IPS-20b (cell line): ENCODE data around the gene TMPRSS6.
A peak's percentile ranks its signal among the peaks of the same experiment; 100 is the strongest.

Experiments used
- H3K27ac ChIP-seq: one replicate; pipeline ENCODE4 v1.5.1; 2013; ENCODE audit warnings: low read length
- H3K27me3 ChIP-seq: 2 replicates; pipeline ENCODE4 v1.6.1; 2013; ENCODE audit warnings: mild to moderate bottlenecking, low read length, inconsistent platforms; ENCODE audit not compliant: insufficient read depth
- H3K36me3 ChIP-seq: 2 replicates; pipeline ENCODE4 v1.6.1; 2013; ENCODE audit warnings: low read depth, mild to moderate bottlenecking, inconsistent platforms, low read length, moderate library complexity; ENCODE audit not compliant: insufficient read depth
- H3K4me1 ChIP-seq: 2 replicates; pipeline ENCODE4 v1.6.1; 2013; ENCODE audit warnings: mild to moderate bottlenecking, control low read depth, inconsistent platforms, low read length, moderate library complexity; ENCODE audit not compliant: insufficient read depth
- H3K4me3 ChIP-seq: 2 replicates; pipeline ENCODE4 v1.5.1; 2013; ENCODE audit warnings: mild to moderate bottlenecking, low read length, inconsistent platforms
- H3K9ac ChIP-seq: 2 replicates; pipeline ENCODE4 v1.6.1; 2013; ENCODE audit warnings: low read depth, mild to moderate bottlenecking, inconsistent platforms, low read length, moderate library complexity
- H3K9me3 ChIP-seq: 2 replicates; pipeline ENCODE4 v1.6.1; 2013; ENCODE audit warnings: mild to moderate bottlenecking, low read depth, low read length, inconsistent platforms; ENCODE audit not compliant: insufficient read depth

The TMPRSS6 gene

DNA sequence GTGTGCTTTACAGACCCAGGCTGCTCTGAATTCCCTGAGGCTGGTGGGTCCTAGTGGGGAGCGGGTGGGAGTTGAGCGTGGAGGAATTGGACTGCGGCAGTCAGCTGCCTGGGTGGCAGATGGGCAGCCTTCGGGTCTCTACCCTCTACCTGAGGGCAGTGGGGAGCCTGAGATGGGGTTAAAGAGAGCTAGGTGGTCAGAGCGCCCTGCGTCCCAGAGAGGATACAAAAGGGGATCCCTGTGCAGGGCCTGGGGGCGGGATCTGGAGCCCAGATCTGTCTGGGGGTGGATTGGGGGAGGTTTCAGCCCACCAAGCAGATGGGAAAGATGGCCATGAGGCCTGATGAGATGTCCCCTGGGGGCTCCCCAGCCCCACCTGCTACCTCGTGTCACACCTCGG, 39.8 kb downstream of the TMPRSS6 start:
- H3K9me3 ChIP-seq: no peaks in the 10 kb centered on the region
- H3K27me3 ChIP-seq: peaks cover 95% of the 10 kb centered on the region
- H3K9ac ChIP-seq: no peak overlapping the region
- H3K36me3 ChIP-seq: no peaks in the 10 kb centered on the region
- no peaks in the 10 kb centered on the region for H3K4me1 ChIP-seq
- H3K4me3 ChIP-seq: no peak overlapping the region
- no peak overlapping the region for H3K27ac ChIP-seq

DNA sequence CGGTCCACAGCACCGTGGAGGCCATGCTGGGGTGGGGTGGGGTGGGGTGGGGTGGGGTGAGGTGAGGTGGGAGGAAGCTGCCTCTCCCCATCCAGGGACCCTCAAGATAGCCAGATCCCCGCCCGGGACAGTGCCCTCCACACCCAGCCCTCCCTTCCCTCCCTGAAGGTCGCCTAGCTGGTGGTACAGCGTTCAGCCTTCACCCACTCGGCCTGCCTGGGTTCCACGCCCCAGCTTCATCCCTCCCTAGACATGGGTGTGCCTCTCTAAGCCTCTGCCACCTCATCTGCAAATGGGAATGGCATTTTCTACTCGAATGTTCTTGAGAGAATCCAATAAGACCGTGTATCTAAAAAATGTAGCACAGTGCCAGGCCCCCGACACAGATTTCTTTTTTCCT, 40.2 kb downstream of the TMPRSS6 start:
- Histone ChIP-seq H3K36me3 (no peaks in the 10 kb centered on the region), H3K9ac (no peak overlapping the region), H3K4me3 (peak overlapping the region; percentile 58; the same call in 1 of the 2 replicates), H3K27me3 (peaks cover 95% of the 10 kb centered on the region), H3K9me3 (no peaks in the 10 kb centered on the region), H3K4me1 (no peaks in the 10 kb centered on the region), H3K27ac (no peak overlapping the region)

DNA sequence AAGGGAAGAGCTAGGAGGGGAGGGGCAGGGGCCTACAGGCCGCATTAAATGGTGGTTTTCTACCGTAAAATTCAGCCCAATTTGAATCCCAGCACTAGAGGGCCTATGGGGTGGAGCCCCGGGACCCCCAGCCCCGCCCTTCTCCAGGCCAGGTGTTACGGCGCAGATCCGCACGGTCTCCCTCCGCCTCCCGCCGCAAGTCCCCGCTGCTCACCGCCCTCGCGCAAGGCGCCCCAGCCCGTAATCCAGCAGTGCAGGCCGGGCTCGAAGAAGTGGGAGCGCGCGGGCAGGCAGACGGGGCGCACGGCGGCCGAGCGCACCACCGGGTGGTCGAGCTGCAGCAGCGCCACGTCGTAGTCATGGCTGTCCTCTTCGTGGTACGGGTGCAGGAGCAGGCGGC, 40.7 kb downstream of the TMPRSS6 start:
- no peak overlapping the region for H3K27ac ChIP-seq
- no peaks in the 10 kb centered on the region for H3K4me1 ChIP-seq
- H3K27me3 ChIP-seq: peaks cover 95% of the 10 kb centered on the region
- no peaks in the 10 kb centered on the region for H3K9me3 ChIP-seq
- H3K36me3 ChIP-seq: no peaks in the 10 kb centered on the region
- H3K9ac ChIP-seq: no peak overlapping the region; the same call in none of the 2 replicates
- peak overlapping the region; percentile 58; the same call in 1 of the 2 replicates for H3K4me3 ChIP-seq

DNA sequence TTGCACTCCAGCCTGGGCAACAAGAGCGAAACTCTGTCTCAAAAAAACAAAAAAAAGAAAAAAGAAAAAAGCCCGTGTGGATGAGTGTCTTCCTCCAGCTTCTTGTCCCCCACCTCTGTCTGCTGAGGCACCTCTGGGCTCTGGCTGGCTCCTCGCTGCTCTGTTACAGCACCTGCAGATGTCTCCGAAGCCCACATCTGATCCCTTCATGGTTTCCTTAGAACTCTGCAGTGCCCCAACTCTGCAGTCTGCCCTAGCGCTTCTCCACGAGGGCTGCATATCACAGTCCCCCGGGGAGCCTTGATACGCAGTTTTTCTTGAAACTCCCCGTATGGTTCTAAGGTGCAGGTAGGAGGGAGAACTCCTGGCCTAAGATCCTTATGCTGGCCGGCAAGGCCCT, 42.1 kb downstream of the TMPRSS6 start:
- no peak overlapping the region for H3K9ac ChIP-seq
- no peaks in the 10 kb centered on the region for H3K9me3 ChIP-seq
- H3K36me3 ChIP-seq: no peaks in the 10 kb centered on the region
- H3K27ac ChIP-seq: no peak overlapping the region
- no peak overlapping the region for H3K4me3 ChIP-seq
- H3K4me1 ChIP-seq: no peaks in the 10 kb centered on the region; the same call in 1 of the 2 replicates
- H3K27me3 ChIP-seq: peaks cover 85% of the 10 kb centered on the region

DNA sequence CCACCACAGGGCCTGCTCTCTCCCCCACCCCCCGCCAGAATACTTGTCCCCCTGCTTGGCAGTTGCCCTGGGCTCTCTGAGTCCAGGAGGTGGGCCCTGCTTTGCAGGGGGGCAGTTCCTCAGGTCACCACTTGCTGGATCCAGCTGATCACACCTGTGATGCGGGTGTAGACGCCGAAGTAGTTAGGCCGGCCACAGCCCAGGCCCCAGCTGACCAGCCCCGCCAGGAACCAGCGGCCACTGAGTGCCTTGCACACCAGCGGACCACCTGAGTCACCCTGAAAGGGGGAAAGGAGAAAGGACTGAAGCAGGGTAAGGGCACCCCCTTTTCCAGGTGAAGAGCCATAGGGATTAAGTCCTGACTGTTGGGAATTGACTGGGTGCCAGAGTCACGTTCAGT, 43.6 kb downstream of the TMPRSS6 start:
- peaks cover 72% of the 10 kb centered on the region for H3K27me3 ChIP-seq
- no peaks in the 10 kb centered on the region; the same call in 1 of the 2 replicates for H3K4me1 ChIP-seq
- no peak overlapping the region for H3K27ac ChIP-seq
- no peak overlapping the region for H3K9ac ChIP-seq
- H3K36me3 ChIP-seq: no peaks in the 10 kb centered on the region
- H3K9me3 ChIP-seq: no peaks in the 10 kb centered on the region
- H3K4me3 ChIP-seq: no peak overlapping the region

DNA sequence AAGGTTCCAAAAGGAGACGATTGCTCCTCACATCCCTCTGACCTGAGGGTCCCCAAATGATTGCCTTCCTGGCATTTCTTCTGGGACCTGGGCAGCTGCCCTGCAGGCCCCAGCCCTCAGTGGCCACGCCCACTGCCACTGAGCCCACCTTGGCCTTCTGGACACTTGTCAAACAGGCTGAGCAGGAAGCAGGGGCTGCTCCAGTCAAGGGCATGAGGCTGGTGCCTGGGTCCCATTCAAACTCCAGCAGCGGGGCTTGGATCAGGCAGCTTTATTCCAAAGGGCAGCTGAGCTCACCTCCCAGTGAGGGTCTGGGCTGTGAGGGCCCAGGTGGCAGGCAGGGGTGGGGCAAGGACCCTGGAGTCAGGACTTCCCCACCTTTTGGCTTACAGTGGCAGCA, 44.3 kb downstream of the TMPRSS6 start:
- H3K9ac ChIP-seq: no peak overlapping the region
- H3K27me3 ChIP-seq: peaks cover 64% of the 10 kb centered on the region

DNA sequence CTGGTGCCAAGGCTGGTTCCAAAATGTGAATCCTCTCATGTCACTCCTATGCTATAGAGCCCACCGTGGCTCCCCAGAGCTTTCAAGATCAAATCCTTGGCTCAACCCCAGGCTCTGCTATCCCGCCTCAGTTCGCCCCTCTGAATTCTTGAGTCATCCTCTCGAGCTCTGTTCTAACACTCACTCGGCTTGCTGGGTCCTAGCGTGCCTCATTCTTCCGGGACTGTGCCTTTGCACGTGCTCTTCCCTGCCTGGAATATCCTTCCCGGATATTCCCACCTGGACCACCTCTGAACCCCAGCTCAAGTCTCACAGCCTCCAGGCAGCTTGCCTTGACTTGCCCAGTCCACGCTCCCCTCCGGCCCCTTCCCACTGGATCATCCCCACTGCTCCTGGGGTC, 45.0 kb downstream of the TMPRSS6 start:
- no peak overlapping the region for H3K27ac ChIP-seq
- H3K4me1 ChIP-seq: no peaks in the 10 kb centered on the region; the same call in 1 of the 2 replicates
- peaks cover 58% of the 10 kb centered on the region for H3K27me3 ChIP-seq
- H3K4me3 ChIP-seq: no peak overlapping the region
- peaks cover 4% of the 10 kb centered on the region; the same call in 1 of the 2 replicates for H3K36me3 ChIP-seq
- H3K9me3 ChIP-seq: no peaks in the 10 kb centered on the region
- no peak overlapping the region for H3K9ac ChIP-seq

More for the DNA sequence above, 44.3 kb downstream of the TMPRSS6 start:
- Histone ChIP-seq H3K27ac (no peak overlapping the region), H3K4me1 (no peaks in the 10 kb centered on the region; the same call in 1 of the 2 replicates), H3K4me3 (no peak overlapping the region), H3K36me3 (no peaks in the 10 kb centered on the region), H3K9me3 (no peaks in the 10 kb centered on the region)

DNA sequence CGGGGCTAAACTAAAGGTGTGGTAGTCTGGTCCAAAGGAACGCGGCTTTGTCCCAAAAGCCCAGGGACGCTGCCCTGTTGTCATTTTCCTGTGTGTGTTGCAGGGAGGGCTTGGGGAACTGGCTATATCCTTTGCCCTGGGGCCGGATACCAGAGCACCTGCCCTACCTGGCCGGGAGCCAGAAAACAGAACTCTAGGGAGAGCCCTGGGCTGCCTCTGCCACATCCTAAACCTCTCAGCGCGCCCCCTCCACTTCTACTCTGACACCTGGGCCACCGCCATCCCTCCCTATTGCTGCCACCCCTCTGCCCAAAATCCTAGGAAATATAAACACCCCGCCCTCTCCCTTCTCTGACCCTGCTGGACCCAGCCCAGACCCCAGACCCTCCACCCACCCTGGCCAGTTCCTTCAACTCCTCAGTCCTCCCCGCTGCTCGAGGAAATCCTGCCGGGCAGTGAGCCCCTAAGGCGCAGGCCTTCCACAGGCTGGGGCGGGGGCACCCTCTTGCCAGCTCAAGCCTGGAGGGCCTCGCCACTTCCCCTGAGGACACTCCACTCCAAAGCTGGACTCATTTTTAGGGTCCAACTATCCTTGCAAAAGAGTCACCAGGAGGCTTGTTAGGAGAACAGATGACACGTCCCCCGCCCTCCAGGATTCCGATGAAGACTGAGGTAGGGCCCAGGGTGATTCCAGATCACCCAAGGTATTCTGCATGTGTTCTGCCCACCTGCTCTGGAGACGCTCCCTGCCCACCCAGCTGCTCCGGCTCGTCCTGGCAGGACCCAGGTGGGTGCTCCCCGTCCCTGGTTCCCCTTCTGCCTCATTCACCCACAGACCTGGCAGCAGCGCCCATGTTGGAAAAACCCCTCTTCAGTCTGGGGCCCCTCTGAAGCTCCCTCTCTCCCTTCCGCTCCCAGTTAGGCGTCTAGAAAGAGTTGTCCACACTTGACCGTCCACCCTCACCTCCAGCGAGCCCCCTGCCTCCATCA, 45.8 kb downstream of the TMPRSS6 start:
- H3K9ac ChIP-seq: no peak overlapping the region
- no peaks in the 10 kb centered on the region; the same call in 1 of the 2 replicates for H3K4me1 ChIP-seq
- no peaks in the 10 kb centered on the region for H3K9me3 ChIP-seq
- H3K4me3 ChIP-seq: no peak overlapping the region
- peaks cover 49% of the 10 kb centered on the region for H3K27me3 ChIP-seq
- peaks cover 8% of the 10 kb centered on the region; the same call in 1 of the 2 replicates for H3K36me3 ChIP-seq
- H3K27ac ChIP-seq: no peak overlapping the region

DNA sequence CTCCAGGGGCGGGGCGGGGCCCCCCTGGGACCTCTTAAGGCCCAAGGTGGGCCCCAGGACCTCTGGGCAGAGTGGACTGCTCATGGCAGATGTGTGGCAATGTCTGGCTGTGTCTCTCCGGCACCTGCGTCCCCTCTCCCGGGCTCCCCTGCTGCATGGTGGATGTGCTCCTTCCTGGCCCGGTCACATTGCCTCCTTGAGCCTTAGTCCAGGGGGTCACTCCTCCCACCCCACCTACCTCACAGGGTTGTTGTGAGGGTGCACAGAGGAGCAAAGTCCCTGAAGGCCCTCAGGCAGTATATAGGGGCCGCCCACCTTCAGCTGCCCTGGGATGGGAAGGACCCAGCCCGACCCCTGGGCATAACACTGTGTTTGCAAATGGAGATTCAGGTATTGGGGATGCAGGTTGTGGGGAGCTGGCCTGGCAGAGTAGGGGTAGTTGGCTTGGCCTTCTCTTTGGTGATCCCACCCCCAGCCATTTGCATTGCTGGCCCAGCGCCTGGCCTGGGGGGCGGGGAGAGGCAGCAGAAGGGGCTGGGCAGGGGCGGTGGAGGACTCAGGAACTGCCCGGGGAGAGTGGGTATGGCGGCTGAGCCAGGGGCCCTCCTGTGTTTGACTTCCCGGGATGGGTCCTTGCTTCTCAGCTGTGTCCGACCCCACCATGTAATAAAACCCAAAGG, 46.7 kb downstream of the TMPRSS6 start:
- Histone ChIP-seq H3K4me1 (no peaks in the 10 kb centered on the region; the same call in 1 of the 2 replicates), H3K4me3 (no peak overlapping the region), H3K9ac (peak overlapping the region; percentile 27), H3K36me3 (peaks cover 16% of the 10 kb centered on the region; the same call in 1 of the 2 replicates), H3K9me3 (no peaks in the 10 kb centered on the region), H3K27ac (peak overlapping the region; percentile 8), H3K27me3 (peaks cover 41% of the 10 kb centered on the region)

DNA sequence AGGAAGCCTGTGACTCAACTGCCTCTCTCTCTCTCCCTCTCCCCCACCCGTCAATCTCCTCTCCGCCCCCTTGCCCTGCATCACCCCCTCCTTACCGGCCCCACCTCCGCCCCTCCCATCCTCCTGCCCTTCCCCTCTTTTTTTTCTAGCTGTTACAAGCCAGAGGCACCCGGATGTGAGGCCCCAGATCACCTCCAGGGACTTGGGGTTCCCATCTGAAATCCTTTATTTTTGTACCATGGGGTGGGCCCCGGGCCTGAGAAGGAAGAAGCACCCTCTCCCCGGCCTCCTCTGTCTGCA, 47.2 kb downstream of the TMPRSS6 start:
- peak overlapping the region; percentile 27; the same call in 1 of the 2 replicates for H3K9ac ChIP-seq
- H3K4me1 ChIP-seq: no peaks in the 10 kb centered on the region; the same call in 1 of the 2 replicates
- no peaks in the 10 kb centered on the region for H3K9me3 ChIP-seq
- peaks cover 35% of the 10 kb centered on the region for H3K27me3 ChIP-seq
- peak overlapping the region; percentile 8 for H3K27ac ChIP-seq
- H3K4me3 ChIP-seq: no peak overlapping the region
- peaks cover 21% of the 10 kb centered on the region; the same call in 1 of the 2 replicates for H3K36me3 ChIP-seq

DNA sequence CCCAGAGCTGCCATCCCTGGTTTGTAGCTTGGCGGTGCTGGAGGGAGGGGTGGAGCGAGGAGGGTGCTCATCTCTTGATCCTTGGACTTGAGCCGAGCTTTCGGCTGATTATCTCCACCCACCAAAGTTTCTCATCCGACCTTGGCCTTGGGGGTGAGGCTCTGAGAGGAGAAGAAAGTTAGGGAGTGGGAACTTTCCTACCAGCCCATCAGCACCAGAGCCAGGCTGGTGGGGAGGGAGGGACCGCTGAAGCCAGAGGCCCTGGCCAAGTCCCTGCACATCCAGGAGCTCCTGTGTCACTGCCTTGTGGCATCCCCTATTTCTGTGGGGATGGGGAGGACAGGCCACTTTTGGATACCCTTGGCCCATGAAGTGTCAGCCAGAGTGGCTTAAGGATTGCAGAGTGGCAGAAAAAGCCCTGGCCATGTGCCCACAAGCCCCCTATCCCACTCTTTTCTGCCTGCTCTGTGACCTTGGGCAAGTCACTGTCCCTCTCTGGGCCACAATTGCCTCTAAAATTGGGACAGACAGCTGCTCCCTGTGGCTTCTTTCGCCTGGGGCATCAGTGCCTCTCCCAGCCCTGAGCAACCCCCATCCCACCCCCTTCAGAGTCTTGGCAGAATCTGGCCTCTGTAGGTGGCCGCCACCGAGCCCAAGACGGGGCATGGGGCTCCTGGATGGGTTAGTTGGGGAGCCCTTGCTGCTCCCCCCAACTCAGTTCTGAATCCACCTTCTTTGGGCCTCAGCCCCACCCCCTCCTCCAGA, 47.7 kb downstream of the TMPRSS6 start:
- Histone ChIP-seq H3K27ac (no peak overlapping the region), H3K27me3 (peaks cover 31% of the 10 kb centered on the region), H3K4me3 (no peak overlapping the region), H3K4me1 (no peaks in the 10 kb centered on the region; the same call in 1 of the 2 replicates), H3K36me3 (peaks cover 23% of the 10 kb centered on the region; the same call in 1 of the 2 replicates), H3K9me3 (no peaks in the 10 kb centered on the region), H3K9ac (no peak overlapping the region)
